NCI-H2107 (cell line): ENCODE measurements around the gene HIPK2.
A peak's percentile ranks its signal among the peaks of the same experiment; 100 is the strongest.

Experiments
- DNase-seq: peaks from one replicate; lab custom pipeline; 2025; lab: John Stamatoyannopoulos, UW

HIPK2 gene

GRCh38 chr7:139693651-139694388 lies 84.0 kb downstream of the HIPK2 start:
- DNase-seq: no peak

DNA sequence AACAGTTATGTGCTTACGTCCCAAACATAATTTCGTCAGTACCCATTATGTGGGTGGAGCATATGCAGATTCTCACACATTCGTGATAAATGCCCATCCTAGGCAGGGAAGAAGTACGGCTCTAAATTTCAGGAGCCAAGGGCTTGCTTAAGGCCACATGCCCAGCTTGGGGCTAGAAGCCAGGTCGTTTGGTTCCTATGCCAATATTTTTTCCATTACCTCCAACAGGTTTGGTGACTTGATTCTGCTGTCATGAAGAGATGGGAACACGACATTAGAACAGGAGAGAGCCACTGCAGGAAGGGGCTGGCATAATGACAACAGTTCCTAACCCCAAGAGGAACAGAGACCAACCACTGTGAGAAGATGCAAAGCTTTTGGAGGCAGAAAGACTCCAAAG lies 85.1 kb downstream of the HIPK2 start:
- no peak for DNase-seq

GRCh38 chr7:139691253-139691781 lies 86.5 kb downstream of the HIPK2 start:
- DNase-seq: no peak

- no peak for DNase-seq
These were observed 89.7 kb downstream of the HIPK2 start for GRCh38 chr7:139687980-139688632.

DNA sequence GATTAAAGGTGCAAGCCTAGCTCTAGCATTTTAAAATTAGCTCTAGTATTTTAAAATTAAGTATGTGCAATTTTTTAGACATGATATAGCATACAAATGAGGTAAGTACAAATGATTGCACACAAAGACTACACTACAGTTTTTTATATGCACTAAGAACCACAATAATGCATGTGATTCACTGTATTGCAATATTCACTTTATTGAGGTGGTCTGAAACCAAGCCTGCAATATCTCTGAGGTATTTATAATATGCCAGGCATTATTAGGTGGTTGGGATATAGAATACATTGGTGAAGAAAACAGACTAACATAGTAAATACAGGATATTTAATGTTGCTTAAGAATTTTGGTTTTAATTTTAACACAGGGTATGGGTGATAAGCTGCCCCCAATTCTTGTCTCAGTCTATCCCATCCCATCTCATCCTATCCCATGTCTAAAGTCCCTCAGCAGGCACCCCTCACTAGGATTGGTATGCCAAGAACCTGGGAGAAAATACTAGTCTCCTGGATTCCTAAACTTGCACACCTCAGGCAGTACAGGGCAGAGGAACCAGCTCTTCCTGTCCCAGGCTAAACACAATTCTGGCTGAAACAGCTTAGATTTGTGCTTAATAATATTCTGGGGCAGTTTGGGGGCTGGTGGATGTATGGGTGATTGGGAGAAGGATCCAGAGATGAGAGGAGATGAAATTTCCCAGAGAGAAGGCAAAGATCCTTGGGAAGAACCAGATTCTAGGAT lies 90.4 kb downstream of the HIPK2 start:
- DNase-seq: no peak

DNA sequence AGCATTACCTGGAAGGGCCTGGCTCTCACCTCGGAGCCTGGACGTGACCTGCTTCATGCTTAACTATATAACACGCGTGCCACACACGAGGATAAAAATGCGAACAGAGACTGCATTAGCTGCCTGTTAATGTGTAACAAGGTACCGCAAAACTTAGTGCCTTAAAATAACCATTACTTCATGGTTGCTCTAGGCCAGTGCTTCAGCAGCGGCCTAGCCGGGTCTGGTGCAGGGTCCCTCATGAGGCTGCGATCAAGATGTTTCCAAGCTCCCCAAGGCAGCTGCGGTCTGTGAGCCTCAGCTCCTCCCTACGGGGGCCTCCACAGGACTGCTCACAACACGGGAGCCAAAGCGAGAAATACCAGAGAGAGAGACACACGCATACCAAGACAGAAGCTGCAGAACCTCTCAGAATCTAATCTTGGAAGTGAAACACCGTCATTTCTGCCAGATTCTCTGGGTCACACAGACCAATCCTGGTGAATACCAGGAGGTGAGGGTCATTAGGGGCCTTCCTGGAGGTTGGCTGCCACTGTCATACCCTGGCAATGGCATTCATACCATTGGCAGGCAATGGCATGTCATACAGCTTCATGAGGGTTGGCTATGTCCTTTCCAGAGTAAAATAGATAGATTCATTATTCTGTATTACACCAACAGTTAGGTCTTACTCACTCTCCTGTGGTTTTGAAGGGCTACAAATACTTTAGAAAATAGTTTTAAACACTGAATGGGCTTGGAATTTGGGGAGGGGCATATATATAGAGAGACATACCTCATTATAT lies 94.5 kb downstream of the HIPK2 start:
- DNase-seq: no peak

DNA sequence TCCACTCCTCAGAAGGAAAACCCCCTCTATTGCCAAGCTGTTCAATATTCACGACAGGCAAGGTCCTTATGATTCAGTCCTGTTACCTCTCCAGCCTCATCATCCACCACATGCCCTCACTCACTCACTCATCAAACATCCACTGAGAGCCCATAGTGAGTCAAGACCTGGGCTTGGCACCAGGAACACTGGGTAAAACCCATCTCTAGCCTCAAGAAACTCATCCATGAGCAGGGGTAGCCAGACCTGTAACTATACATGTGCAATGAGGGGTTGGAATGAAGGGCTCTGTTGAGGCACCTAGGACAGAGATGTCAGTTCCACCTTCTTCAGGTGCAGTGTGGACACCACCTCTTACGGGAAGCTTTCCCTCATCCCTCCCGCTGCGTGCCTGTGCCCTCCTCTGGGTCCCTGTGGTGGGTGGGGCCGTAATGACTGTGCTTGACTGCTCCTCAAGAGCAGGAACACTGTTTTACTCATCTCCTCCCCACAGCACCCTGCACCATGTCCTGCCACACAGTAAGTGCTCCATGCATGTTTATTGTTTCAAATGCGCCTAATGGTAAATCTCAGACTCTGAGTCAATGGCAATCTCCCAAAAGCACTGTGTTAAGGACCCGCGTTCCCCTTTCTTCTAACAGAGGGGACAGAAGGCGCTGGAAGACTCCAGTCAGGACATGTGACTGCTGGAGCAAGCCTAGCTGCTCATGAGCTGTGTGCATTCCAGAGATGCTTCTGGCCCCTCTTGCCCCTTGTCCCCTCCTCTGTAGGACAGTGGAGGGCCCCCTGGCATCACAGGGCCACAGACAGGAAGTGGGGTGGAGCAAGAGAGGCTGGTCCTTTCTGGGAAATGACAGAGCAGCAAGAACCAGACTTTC lies 95.4 kb downstream of the HIPK2 start:
- DNase-seq: no peak

DNA sequence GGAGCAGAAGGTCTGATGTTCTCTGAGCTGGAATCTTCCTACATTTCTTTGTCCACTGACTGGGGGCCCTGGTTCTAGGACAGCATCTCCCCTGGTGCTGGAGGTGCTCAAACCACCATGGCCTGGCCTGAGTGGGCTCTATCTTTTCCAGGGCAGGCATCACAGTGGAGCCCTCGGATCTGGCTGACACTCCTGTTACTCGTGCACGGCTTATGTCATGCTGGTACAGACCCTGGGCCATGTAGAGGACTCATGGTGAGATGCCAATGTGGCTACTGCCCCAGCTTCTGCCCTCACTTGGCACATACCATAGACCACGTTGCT lies 96.0 kb downstream of the HIPK2 start:
- DNase-seq: no peak

- DNase-seq: peak; percentile 85
These were observed 96.4 kb downstream of the HIPK2 start for GRCh38 chr7:139681463-139681755.

DNA sequence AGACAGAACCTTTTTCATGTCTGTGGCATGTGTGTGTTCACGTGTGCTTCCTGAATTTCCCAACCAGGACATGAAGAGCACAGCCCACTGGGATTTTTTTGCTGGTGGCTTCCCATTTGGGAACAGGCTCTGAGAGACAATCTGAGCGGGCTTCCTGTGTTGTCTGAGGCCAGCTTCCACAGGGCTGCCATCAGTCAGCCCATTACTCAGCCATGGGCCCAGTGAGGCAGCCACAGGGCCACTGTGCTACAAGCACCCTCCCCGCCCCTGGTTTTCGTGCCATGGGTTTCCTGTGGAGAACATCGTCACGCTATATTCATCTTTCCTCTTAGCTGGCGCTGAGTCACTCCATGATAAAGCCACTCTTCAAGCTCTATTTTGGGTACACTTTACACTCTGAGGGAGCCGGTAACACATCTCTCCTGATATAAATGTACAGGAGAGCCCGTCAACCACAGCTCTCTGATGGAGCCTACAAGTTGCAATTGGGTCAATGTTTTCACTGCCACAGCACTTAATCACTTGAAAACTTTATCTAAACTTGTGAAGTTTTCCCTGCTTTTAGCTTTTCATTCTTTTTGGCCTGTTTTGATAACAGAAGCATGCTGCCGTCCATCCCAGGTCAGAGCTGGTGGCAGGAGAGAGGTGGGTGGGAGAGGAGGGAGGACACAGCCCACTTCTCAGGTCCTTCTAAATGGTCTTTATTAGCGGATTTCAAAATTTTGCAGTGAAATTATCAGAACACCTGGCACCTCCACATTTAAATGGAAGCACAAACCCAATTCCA lies 96.9 kb downstream of the HIPK2 start:
- peak; percentile 67 for DNase-seq

DNA sequence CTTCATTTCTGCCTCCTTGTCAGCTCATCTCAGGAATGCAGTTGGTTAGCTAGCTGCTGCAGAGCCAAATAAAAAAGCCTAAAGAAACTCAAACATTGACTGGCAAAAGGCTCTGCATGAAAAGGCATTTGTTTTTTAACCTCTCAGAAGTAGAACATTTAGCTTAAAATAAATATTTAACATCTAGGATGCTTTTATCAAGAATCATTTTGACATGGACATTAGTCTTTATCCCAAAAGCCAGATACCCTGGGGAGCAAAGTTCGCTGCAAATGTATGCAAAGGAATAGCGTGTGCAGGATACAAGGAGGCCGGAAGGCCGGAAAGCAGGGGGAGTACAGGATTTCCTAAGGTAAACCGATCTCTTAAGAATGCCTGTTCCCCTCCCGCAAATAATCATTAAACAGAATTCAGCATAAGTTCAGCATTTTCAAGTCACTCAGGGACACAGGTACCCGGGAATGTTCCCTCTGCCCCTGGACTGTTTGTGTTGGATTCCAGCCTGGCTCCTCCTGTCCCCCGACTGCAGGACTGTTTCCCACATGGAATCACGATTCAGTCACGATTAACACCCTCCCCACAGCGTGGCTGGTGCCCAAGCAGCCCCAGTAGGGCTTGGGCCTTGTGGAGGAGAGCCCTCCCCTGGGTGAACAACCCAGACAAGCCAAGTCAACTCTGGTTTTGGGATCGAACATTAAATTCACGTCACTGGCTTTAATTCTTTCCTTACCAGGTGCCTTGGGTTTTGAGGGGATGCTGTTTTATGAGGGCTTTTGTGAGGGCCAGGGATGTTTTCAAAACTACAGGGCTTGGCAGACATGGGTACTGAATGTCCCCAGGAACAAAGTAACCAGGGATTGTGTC lies 97.8 kb downstream of the HIPK2 start:
- DNase-seq: no peak

DNA sequence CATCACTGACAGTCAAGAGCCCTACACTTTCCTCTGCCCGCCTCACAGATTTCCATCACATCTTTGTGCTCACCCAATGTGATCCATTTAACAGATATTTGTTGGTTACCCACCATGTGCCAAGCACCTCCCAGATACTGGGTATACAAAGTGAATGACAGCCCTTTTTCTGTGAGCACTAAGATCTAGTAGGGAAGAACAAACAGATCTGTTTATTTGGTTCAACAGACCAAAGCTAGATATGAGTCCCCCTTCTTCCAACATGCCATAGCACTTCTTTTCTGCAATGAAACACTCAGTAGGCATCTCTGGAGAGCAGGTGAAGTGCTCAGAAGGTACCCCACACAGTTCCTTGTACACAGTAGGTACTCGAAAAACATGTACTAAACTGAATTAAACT lies 101.4 kb downstream of the HIPK2 start:
- no peak for DNase-seq

GRCh38 chr7:139675127-139676125 lies 102.4 kb downstream of the HIPK2 start:
- no peak for DNase-seq

DNA sequence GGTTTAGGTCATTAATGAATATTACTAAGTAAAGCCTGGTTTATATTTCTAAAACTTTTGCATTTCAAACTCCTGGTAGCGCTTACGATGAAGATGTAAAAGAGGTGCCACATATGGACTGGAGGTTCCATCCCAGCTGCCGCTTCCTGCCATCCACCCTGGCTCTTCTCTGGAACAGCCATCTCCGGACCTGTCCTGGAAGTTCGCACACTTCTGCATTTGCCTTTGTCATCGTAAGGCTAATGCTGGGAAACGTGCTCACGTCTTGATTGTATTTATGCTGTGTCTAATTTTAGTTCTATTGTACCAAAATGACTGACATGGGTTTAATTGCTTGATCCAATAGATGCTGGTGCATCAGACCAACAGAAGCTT lies 103.1 kb downstream of the HIPK2 start:
- no peak for DNase-seq

- DNase-seq: no peak
These were observed 103.5 kb downstream of the HIPK2 start for GRCh38 chr7:139674341-139674740.

DNA sequence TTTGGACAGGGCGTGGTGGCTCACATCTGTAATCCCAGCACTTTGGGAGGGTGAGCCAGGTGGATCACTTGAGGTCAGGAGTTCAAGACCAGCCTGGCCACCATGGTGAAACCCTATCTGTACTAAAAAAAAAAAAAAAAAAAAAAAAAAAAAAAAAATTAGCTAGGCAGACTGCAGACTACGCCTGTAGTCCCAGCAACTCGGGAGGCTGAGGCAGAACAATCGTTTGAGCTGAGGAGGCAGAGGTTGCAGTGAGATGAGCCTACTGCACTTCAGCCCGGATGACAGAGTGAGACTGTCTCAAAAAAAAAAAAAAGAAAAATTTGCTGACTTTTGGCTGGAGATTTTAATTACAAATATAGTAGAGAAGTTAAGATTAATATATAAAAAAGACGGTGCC lies 104.0 kb downstream of the HIPK2 start:
- no peak for DNase-seq

DNA sequence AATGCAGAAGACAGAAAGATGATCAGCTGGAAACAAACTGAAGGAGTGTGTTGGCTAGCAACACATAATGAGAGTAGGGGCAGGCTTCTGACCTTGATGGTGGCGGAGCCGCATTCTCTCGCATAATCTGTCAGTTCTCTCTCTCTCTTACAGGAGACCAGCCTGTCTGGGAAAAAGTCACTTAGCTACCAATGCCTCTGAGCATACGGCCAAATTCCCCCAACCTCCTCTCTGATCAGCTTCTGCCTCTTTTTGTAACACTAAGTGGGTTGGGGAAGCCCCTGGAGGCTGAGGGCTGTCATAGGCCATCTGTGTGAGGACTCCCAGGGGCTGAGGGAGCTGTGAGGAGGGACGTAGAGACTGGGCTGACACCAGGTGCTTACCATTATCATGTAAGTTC lies 104.6 kb downstream of the HIPK2 start:
- no peak for DNase-seq

GRCh38 chr7:139671967-139672366 lies 105.8 kb downstream of the HIPK2 start:
- DNase-seq: no peak
